ENCODE measurements around the gene AQP10. TPM values are rescaled to one million over a fixed set of nuclear protein-coding genes. Genes with fewer than 3 reads are reported as not detected.
"Not testable (repeated sequence)": the region's sequence is repeated elsewhere in the genome, so short reads cannot be mapped to it uniquely, and the experiment has no call there.

The AQP10 gene
- total and polyA plus RNA-seq, 8 donors, result 0.13 to 0.34 (median 0.23) TPM

DNA sequence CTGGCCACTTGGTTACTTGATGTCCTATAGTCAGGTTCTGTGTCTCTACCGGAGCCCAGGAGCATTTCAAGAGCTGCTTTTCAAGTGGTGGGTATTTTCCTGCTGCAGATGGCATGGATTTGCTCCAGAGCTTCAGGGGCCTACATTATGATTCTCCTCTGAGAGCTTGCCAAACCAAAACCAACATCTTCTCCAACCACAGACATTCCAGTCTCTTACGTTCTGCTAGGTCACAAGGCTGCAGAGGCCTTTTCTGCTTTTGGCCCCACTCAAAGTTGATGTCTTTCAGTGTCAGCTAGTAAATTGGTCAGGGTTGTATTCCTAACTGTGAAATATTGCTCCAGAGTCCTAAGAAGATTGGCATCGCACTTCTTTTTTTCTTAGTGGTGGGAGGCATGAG is 14.7 kb upstream of the AQP10 start:
- H3K4me1 ChIP-seq, result no peaks in the 10 kb centered on the region

DNA sequence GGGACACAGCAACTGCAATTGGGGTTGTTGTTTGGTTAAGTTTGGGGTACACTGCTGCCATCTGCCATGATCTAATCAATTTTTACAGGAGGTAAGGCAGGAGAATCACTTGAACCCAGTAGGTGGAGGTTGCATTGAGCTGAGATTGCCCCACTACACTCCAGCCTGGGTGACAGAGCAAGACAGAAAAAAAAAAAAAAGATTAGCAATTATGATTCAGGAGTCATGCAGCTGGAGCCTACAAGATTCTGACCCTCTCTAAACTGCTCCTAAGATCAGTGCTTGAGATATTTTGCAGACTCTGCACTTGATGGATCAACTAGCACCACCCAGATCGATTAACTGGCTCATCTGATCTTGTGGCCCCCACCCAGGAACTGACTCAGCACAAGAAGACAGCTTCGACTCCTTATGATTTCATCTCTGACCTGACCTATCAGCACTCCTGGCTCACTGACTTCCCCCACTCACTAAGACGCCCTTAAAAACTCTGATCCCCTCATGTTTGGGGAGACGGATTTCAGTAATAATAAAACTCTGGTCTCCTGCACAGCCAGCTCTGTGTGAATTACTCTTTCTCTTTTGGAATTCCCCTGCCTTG is 13.1 kb upstream of the AQP10 start:
- H3K36me3 ChIP-seq; DNase-seq; H3K9me3 ChIP-seq; intact Hi-C loops (cut with DNase I); H3K27me3 ChIP-seq; H3K27ac ChIP-seq; ATAC-seq; H3K4me3 ChIP-seq; H3K4me1 ChIP-seq: not testable (repeated sequence)

More for the DNA sequence above, 14.7 kb upstream of the AQP10 start:
- no peaks in the 10 kb centered on the region for H3K36me3 ChIP-seq
- no peaks in the 10 kb centered on the region for H3K27me3 ChIP-seq
- intact Hi-C loops (cut with DNase I), result no loop called here
- H3K27ac ChIP-seq, result no peak overlapping the region
- H3K9me3 ChIP-seq, result peaks cover 0 to 1% of the 10 kb centered on the region in 2 donors
- TF ChIP-seq, protein P1, sequence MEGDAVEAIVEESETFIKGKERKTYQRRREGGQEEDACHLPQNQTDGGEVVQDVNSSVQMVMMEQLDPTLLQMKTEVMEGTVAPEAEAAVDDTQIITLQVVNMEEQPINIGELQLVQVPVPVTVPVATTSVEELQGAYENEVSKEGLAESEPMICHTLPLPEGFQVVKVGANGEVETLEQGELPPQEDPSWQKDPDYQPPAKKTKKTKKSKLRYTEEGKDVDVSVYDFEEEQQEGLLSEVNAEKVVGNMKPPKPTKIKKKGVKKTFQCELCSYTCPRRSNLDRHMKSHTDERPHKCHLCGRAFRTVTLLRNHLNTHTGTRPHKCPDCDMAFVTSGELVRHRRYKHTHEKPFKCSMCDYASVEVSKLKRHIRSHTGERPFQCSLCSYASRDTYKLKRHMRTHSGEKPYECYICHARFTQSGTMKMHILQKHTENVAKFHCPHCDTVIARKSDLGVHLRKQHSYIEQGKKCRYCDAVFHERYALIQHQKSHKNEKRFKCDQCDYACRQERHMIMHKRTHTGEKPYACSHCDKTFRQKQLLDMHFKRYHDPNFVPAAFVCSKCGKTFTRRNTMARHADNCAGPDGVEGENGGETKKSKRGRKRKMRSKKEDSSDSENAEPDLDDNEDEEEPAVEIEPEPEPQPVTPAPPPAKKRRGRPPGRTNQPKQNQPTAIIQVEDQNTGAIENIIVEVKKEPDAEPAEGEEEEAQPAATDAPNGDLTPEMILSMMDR (IDR thresholded peaks at IDR 0.05), result no peak
- DNase-seq (no peak), ATAC-seq (no peak)
- no peak overlapping the region for H3K4me3 ChIP-seq

DNA sequence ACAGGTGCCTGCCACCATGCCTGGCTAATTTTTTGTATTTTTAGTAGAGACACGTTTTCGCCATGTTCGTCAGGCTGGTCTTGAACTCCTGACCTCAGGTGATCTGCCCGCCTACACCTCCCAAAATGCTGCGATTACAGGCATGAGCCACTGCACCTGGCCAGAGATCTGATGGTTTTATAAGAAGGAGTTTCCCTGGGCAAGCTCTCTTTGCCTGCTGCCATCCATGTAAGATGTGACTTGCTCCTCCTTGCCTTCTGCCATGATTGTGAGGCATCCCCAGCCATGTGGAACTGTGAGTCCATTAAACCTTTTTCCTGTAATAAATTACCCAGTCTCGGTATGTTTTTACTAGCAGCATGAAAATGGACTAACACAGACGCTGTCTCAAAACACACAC is 11.8 kb upstream of the AQP10 start:
- H3K4me3 ChIP-seq; H3K27me3 ChIP-seq; H3K27ac ChIP-seq; intact Hi-C loops (cut with DNase I); H3K9me3 ChIP-seq; H3K36me3 ChIP-seq; H3K4me1 ChIP-seq; DNase-seq; ATAC-seq: not testable (repeated sequence)

DNA sequence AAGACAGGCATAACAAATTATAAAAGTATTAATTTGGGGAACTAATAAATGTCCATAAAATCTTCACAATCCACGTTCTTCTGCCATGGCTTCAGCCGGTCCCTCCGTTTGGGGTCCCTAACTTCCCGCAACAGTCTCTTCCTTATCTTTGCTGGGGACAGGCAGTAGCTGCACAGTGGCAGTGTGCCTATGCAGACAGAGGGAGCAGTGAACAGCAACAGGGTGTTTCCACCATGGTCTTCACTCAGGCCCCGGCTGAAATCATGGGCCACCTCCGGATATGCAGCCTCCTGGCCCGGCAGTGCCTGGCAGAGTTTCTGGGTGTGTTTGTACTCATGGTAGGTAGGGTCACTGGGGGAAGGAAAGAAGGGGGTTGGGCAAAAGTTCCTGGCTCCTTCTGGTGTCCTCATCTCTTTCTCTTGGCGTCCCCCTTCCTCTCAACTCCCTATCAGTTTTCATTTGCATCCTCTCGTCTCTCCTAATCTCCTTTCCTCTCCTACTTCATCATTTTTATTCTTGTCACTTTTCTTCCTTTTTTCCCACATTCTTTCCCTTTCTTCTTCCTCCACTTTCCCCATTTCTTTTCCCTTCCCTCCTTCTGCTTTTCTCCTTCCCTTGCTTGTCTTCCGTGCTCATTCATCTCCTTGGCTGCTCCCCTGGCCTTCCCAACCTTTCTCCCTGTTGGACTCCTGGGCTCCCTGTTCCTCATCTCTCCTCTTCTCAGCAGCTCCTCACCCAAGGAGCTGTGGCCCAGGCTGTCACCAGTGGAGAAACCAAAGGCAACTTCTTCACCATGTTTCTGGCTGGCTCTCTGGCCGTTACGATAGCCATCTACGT is 8.4 kb upstream of the AQP10 start:
- H3K4me3 ChIP-seq; ATAC-seq; intact Hi-C loops (cut with DNase I); DNase-seq; H3K4me1 ChIP-seq; H3K27me3 ChIP-seq; H3K27ac ChIP-seq; H3K36me3 ChIP-seq: not testable (repeated sequence)
- peaks cover 0 to 15% of the 10 kb centered on the region in 2 donors for H3K9me3 ChIP-seq

DNA sequence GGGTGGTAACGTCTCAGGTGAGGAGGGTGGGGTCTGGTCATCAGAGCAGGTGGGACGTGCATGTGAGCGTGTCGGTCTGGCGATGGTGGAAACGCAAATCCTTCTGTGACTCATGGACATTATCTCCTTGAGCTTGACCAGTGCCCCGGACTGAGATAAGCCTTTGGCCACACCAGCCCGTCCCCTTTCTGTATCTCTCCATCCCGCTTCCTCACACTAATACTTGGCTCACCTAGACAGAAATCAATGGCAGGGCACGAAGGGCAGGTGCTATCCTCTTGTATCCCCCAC is 7.9 kb upstream of the AQP10 start:
- Histone ChIP-seq H3K36me3 (no peaks in the 10 kb centered on the region), H3K4me1 (no peaks in the 10 kb centered on the region), H3K27ac (no peak overlapping the region), H3K4me3 (no peak overlapping the region), H3K9me3 (peaks cover 0 to 15% of the 10 kb centered on the region in 2 donors), H3K27me3 (no peaks in the 10 kb centered on the region)
- TF ChIP-seq, protein P1 (IDR thresholded peaks at IDR 0.05), result no peak
- ATAC-seq (no peak), DNase-seq (no peak)
- intact Hi-C loops (cut with DNase I), result no loop called here

DNA sequence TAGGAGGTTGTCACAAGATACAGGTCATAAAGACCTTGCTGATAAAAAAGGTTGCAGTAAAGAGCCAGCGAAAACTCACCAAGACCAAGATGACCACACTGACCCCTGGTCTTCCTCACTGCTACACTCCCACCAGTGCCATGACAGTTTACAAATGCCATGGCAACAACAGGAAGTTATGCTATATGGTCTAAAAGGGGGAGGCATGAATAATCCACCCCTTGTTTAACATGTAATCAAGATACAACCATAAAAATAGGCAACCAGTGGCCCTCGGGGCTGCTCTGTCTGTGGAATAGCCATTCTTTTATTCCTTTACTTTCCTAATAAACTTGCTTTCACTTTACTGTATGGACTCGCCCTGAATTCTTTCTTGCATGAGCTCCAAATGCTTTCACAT is 6.7 kb upstream of the AQP10 start:
- H3K36me3 ChIP-seq, result not testable (repeated sequence)

DNA sequence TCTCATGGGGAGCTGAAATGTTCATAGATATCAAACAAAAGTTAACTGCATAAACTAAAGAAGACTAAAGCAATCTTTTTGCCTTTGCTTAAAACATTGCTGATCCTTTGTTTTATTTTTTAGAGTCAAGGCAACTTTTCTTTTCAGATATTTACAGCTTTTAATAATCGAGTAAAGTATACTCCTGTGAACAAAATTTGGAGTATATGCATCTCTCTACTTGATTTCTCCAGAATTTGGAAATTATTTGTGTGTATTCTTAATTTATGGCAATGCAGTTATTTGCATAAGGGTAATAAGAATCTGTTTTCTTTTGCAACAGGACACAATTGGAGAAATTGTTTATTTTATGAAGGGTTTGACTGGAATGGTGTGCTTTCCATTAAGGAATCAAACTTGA is 4.2 kb upstream of the AQP10 start:
- TF ChIP-seq, protein P1 (IDR thresholded peaks at IDR 0.05), result no peak
- ATAC-seq (no peak), DNase-seq (no peak)
- no peak overlapping the region for H3K27ac ChIP-seq
- H3K4me3 ChIP-seq, result no peak overlapping the region
- no peaks in the 10 kb centered on the region for H3K4me1 ChIP-seq
- no peaks in the 10 kb centered on the region for H3K27me3 ChIP-seq
- H3K36me3 ChIP-seq, result no peaks in the 10 kb centered on the region
- intact Hi-C loops (cut with DNase I), result no loop called here
- peaks cover 0 to 13% of the 10 kb centered on the region in 2 donors for H3K9me3 ChIP-seq

More for the DNA sequence above, 6.7 kb upstream of the AQP10 start:
- DNase-seq; H3K27me3 ChIP-seq; intact Hi-C loops (cut with DNase I); H3K4me3 ChIP-seq; H3K27ac ChIP-seq; ATAC-seq; H3K4me1 ChIP-seq: not testable (repeated sequence)
- peaks cover 0 to 13% of the 10 kb centered on the region in 2 donors for H3K9me3 ChIP-seq
